Measurements from ENCODE around the gene HHEX. TPM values are rescaled to one million over a fixed set of nuclear protein-coding genes. Genes with fewer than 3 reads are reported as not detected.

The HHEX gene
- total RNA-seq, 1 donor from 2014 or later: 182 TPM

DNA sequence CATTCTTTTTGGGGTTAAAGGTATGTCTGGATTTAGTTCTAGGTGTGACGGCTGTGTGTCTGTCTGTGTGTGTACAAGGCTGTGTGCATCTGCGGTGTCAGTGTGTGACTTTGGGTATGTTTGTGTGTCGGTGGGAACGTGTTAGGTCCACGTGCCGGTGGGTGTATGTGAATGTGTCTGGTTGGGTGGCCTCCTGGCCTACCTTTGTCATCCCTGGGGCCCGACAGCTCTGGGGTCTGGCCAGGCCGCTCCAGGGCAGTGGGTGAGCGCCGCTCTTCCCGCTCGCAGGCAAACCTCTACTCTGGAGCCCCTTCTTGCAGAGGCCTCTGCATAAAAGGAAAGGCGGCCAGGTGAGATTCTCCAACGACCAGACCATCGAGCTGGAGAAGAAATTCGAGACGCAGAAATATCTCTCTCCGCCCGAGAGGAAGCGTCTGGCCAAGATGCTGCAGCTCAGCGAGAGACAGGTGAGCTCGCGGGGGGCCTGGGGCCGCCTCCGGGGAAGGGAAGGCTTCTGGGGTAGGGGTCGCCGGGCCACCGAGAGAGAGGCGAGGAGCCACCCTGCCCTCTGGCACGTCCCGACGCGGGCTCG lies 2.4 kb downstream of the HHEX start:
- Mint-ChIP-seq H3K27me3 (ENCODE audit: unreplicated experiment) (peaks cover 34% of the 10 kb centered on the region), H3K4me3 (ENCODE audit: unreplicated experiment) (peak overlapping the region; percentile 100)
- no peak for DNase-seq (ENCODE audit: low spot score)

DNA sequence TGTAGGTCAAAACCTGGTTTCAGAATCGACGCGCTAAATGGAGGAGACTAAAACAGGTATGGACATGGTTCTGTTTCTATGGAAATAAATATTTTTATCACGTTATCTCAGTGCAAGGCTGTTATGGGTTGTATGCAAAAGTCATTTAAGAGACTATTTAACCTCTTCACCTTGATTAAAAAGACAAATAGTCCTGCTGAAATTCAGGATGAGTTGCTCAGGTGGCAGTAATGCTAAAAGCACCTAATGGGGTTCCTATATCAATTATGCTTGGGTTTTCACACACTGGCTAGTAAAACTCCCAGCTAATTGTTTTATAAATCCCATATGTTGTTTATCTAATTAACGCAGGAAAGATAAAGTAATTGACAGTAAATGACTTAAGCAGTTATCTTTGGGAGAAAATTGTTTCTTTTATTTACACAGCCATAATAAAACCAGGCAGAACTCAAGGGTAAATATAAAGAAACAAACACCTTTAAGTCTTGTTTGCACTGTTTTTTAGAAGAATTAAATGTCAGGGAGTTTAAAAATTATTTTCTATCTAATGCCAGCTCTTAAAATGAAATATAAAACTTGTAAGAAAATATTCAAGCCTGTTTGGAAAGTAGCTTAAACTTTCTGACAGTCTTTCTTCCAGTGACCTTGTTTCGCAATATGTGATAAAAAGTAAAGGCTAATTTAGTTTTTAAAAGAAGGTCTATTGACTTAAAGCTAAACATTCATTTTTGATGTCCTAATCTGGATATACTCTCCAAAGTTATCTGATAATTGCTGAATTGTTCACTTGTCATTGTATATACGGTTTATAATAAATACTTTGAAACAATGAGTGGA lies 3.2 kb downstream of the HHEX start:
- H3K4me3 Mint-ChIP-seq (ENCODE audit: unreplicated experiment): peak overlapping the region; percentile 100
- H3K27me3 Mint-ChIP-seq (ENCODE audit: unreplicated experiment): peaks cover 35% of the 10 kb centered on the region
- TF ChIP-seq, protein P1, sequence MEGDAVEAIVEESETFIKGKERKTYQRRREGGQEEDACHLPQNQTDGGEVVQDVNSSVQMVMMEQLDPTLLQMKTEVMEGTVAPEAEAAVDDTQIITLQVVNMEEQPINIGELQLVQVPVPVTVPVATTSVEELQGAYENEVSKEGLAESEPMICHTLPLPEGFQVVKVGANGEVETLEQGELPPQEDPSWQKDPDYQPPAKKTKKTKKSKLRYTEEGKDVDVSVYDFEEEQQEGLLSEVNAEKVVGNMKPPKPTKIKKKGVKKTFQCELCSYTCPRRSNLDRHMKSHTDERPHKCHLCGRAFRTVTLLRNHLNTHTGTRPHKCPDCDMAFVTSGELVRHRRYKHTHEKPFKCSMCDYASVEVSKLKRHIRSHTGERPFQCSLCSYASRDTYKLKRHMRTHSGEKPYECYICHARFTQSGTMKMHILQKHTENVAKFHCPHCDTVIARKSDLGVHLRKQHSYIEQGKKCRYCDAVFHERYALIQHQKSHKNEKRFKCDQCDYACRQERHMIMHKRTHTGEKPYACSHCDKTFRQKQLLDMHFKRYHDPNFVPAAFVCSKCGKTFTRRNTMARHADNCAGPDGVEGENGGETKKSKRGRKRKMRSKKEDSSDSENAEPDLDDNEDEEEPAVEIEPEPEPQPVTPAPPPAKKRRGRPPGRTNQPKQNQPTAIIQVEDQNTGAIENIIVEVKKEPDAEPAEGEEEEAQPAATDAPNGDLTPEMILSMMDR (IDR thresholded peaks at IDR 0.05; ENCODE audit: unreplicated experiment): no peak
- H3K27ac Mint-ChIP-seq (ENCODE audit: unreplicated experiment): peak overlapping the region; percentile 87
- no peaks in the 10 kb centered on the region for H3K9me3 Mint-ChIP-seq (ENCODE audit: unreplicated experiment)
- DNase-seq (ENCODE audit: low spot score): no peak
- peaks cover 54% of the 10 kb centered on the region for H3K36me3 Mint-ChIP-seq (ENCODE audit: low read depth, unreplicated experiment)
- H3K4me1 Mint-ChIP-seq (ENCODE audit: unreplicated experiment): peaks cover 54% of the 10 kb centered on the region

More for the DNA sequence above, 2.4 kb downstream of the HHEX start:
- H3K36me3 Mint-ChIP-seq (ENCODE audit: low read depth, unreplicated experiment): peaks cover 59% of the 10 kb centered on the region
- no peaks in the 10 kb centered on the region for H3K9me3 Mint-ChIP-seq (ENCODE audit: unreplicated experiment)
- H3K27ac Mint-ChIP-seq (ENCODE audit: unreplicated experiment): peak overlapping the region; percentile 99
- TF ChIP-seq, protein P1 (IDR thresholded peaks at IDR 0.05; ENCODE audit: unreplicated experiment): no peak
- peaks cover 47% of the 10 kb centered on the region for H3K4me1 Mint-ChIP-seq (ENCODE audit: unreplicated experiment)

DNA sequence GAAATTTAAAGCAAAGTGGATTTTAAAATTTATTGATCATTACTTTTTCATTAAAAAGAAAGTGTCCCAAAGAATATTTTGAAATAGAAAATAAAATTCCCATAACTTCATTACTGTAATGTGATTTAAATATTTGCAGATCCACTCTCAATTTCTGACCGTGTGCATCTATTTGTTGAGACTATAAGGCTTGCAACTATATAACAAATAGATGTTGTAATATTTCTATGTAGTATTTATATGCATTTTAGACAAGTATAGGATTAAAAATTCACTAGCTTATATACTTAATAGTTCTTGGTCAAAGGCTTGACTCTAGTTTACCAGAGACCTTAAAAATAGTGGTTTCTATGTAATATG lies 3.8 kb downstream of the HHEX start:
- H3K9me3 Mint-ChIP-seq (ENCODE audit: unreplicated experiment): no peaks in the 10 kb centered on the region
- no peak for DNase-seq (ENCODE audit: low spot score)
- H3K27ac Mint-ChIP-seq (ENCODE audit: unreplicated experiment): no peak overlapping the region
- TF ChIP-seq, protein P1 (IDR thresholded peaks at IDR 0.05; ENCODE audit: unreplicated experiment): no peak
- H3K27me3 Mint-ChIP-seq (ENCODE audit: unreplicated experiment): peaks cover 31% of the 10 kb centered on the region
- peaks cover 51% of the 10 kb centered on the region for H3K36me3 Mint-ChIP-seq (ENCODE audit: low read depth, unreplicated experiment)
- H3K4me3 Mint-ChIP-seq (ENCODE audit: unreplicated experiment): peak overlapping the region; percentile 100
- H3K4me1 Mint-ChIP-seq (ENCODE audit: unreplicated experiment): peaks cover 59% of the 10 kb centered on the region

DNA sequence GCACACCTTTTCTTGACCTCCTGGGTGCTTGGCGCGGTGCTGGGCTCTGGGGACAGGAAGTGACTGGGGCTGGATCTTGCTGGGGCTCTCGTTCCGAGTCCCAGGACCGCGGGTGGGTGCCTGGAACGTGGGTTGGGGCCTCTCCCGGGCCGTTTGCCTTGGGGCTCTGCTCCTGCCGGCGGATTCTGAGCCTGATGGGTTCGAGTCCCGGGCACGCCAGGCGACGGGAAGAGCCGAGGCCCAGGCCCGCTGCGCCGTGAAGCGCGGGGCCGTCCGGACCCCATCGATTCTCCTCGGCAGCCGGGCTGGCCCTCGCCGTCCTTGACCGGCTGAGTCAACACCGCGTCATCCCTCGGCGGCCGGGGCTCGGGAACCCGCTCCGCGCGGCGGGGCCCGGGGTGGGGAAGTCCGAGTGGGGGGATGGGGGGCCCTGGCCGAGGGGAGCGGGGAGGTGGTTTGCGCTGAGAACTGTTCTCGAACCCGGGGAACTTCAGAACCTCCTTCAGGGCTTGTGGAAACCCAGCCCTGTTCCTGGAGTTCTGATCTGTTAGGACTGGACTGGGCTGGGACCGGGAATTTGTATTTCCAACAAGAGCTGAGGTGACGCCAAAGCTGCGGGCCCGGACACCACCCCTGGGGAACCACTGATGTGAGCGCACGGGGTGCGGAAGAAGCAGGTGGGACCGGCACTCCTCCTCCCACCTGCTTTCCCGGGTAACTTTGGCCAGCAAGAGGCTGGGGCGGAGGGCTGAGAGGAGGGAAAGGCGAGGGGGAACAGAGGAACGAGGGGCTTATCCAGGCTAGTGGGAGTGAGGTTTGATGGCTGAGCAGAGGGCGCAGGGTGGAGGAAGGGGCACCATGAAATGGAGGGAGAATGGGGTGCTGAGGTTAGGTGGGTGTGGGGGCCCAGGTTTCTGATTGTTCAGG lies 6.2 kb downstream of the HHEX start:
- Mint-ChIP-seq H3K27ac (ENCODE audit: unreplicated experiment) (peak overlapping the region; percentile 18), H3K4me1 (ENCODE audit: unreplicated experiment) (peaks cover 65% of the 10 kb centered on the region)

More for the DNA sequence above, 6.2 kb downstream of the HHEX start:
- peak; percentile 50 for DNase-seq (ENCODE audit: low spot score)
- Mint-ChIP-seq H3K9me3 (ENCODE audit: unreplicated experiment) (no peaks in the 10 kb centered on the region), H3K4me3 (ENCODE audit: unreplicated experiment) (peak overlapping the region; percentile 90), H3K36me3 (ENCODE audit: low read depth, unreplicated experiment) (peaks cover 47% of the 10 kb centered on the region), H3K27me3 (ENCODE audit: unreplicated experiment) (peaks cover 27% of the 10 kb centered on the region)
- TF ChIP-seq, protein P1 (IDR thresholded peaks at IDR 0.05; ENCODE audit: unreplicated experiment): no peak

All from endothelial cell (in vitro differentiated cells).